ENCODE results near the gene INHBB. TPM values are rescaled to one million over a fixed set of nuclear protein-coding genes. Genes with fewer than 3 reads are reported as not detected.

Gene INHBB
- total RNA-seq, 2 experiments from 2014 or later = not detected

GRCh38 chr2:120357768-120358167, 11.8 kb downstream of the INHBB start:
- no peaks in the 10 kb centered on the region for H3K9me3 ChIP-seq (ENCODE audit: control insufficient read depth in 1 of 2, insufficient read depth in 1 of 2, low read length in 2 of 2)
- DNase-seq = no peak
- Mint-ChIP-seq H3K4me3 (no peak overlapping the region), H3K27ac (no peak overlapping the region), H3K9me3 (no peaks in the 10 kb centered on the region), H3K27me3 (peaks cover 21% of the 10 kb centered on the region), H3K4me1 (ENCODE audit: low read depth) (no peaks in the 10 kb centered on the region), H3K36me3 (ENCODE audit: low read depth) (no peaks in the 10 kb centered on the region)
- H3K27ac ChIP-seq (ENCODE audit: low read depth in 1 of 2, low read length in 2 of 2) = no peak overlapping the region
- no peaks in the 10 kb centered on the region for H3K4me1 ChIP-seq (ENCODE audit: insufficient read depth, low read length)
- POLR2A ChIA-PET = no interaction called here
- intact Hi-C loops (cut with DNase I, micrococcal nuclease) = no loop called here
- no peak overlapping the region for H3K4me3 ChIP-seq (ENCODE audit: low read length)
- ATAC-seq (ENCODE audit: poor library complexity) = no peak
- peaks cover 0 to 3% of the 10 kb centered on the region in 2 experiments for H3K27me3 ChIP-seq (ENCODE audit: control insufficient read depth in 1 of 2, insufficient read depth in 2 of 2, low read length in 2 of 2)
- CTCF ChIA-PET = no interaction called here
- TF ChIP-seq CTCF (IDR thresholded peaks at IDR 0.05) = no peak
- no peaks in the 10 kb centered on the region for H3K36me3 ChIP-seq (ENCODE audit: insufficient read depth, low read length)

GRCh38 chr2:120358734-120359465, 13.0 kb downstream of the INHBB start:
- ChIA-PET CTCF (no interaction called here), POLR2A (no interaction called here)
- intact Hi-C loops (cut with DNase I, micrococcal nuclease) = no loop called here
- no peaks in the 10 kb centered on the region for H3K4me1 ChIP-seq (ENCODE audit: insufficient read depth, low read length)
- no peak for TF ChIP-seq CTCF (IDR thresholded peaks at IDR 0.05)
- H3K27ac ChIP-seq (ENCODE audit: low read depth in 1 of 2, low read length in 2 of 2) = no peak overlapping the region
- no peaks in the 10 kb centered on the region for H3K9me3 Mint-ChIP-seq
- H3K27me3 ChIP-seq (ENCODE audit: control insufficient read depth in 1 of 2, insufficient read depth in 2 of 2, low read length in 2 of 2) = peaks cover 0 to 3% of the 10 kb centered on the region in 2 experiments
- no peak overlapping the region for H3K4me3 Mint-ChIP-seq
- DNase-seq (no peak), ATAC-seq (ENCODE audit: poor library complexity) (no peak)
- no peak overlapping the region for H3K27ac Mint-ChIP-seq
- H3K36me3 ChIP-seq (ENCODE audit: insufficient read depth, low read length) = no peaks in the 10 kb centered on the region
- no peaks in the 10 kb centered on the region for H3K9me3 ChIP-seq (ENCODE audit: control insufficient read depth in 1 of 2, insufficient read depth in 1 of 2, low read length in 2 of 2)
- H3K4me3 ChIP-seq (ENCODE audit: low read length) = no peak overlapping the region
- H3K27me3 Mint-ChIP-seq = peaks cover 21% of the 10 kb centered on the region
- no peaks in the 10 kb centered on the region for H3K36me3 Mint-ChIP-seq (ENCODE audit: low read depth)
- H3K4me1 Mint-ChIP-seq (ENCODE audit: low read depth) = no peaks in the 10 kb centered on the region

GRCh38 chr2:120360307-120360855, 14.4 kb downstream of the INHBB start:
- no peaks in the 10 kb centered on the region for H3K4me1 Mint-ChIP-seq (ENCODE audit: low read depth)
- ATAC-seq (ENCODE audit: poor library complexity) (no peak), DNase-seq (no peak)
- peaks cover 9% of the 10 kb centered on the region for H3K27me3 Mint-ChIP-seq
- ChIA-PET CTCF (no interaction called here), POLR2A (no interaction called here)
- H3K27ac Mint-ChIP-seq = no peak overlapping the region
- Histone ChIP-seq H3K36me3 (ENCODE audit: insufficient read depth, low read length) (no peaks in the 10 kb centered on the region), H3K4me3 (ENCODE audit: low read length) (no peak overlapping the region), H3K27ac (ENCODE audit: low read depth in 1 of 2, low read length in 2 of 2) (no peak overlapping the region), H3K4me1 (ENCODE audit: insufficient read depth, low read length) (no peaks in the 10 kb centered on the region), H3K9me3 (ENCODE audit: control insufficient read depth in 1 of 2, insufficient read depth in 1 of 2, low read length in 2 of 2) (no peaks in the 10 kb centered on the region), H3K27me3 (ENCODE audit: control insufficient read depth in 1 of 2, insufficient read depth in 2 of 2, low read length in 2 of 2) (no peaks in the 10 kb centered on the region)
- intact Hi-C loops (cut with DNase I, micrococcal nuclease) = no loop called here
- no peaks in the 10 kb centered on the region for H3K9me3 Mint-ChIP-seq
- TF ChIP-seq CTCF (IDR thresholded peaks at IDR 0.05) = no peak
- H3K36me3 Mint-ChIP-seq (ENCODE audit: low read depth) = no peaks in the 10 kb centered on the region
- no peak overlapping the region for H3K4me3 Mint-ChIP-seq
